HEK293 (cell line): Measurements from ENCODE around the gene GTPBP6.

Experiments
- CTCF ChIA-PET: fragments of 350-600 bp; formaldehyde crosslinking; extraction: SDS; loops from one replicate; lab custom pipeline; 2021; ENCODE audit warnings: antibody characterized with exemption; lab: Yijun Ruan, JAX
- POLR2A ChIA-PET: fragments of 300-600 bp; formaldehyde crosslinking; extraction: SDS; loops from one replicate; lab custom pipeline; 2020; ENCODE audit warnings: antibody characterized with exemption, inconsistent platforms; lab: Yijun Ruan, JAX
- H3K27ac ChIP-seq: fragments of 200-500 bp; sonication (Bioruptor generic); 2 replicates; pipeline ENCODE4 v1.5.1; 2014; ENCODE audit warnings: low read depth, low read length, control low read depth, inconsistent platforms; ENCODE audit errors: extremely low read depth
- H3K36me3 ChIP-seq, 2 experiments: fragments of 200-500 bp in 1 of 2; sonication (Bioruptor generic) in 1 of 2; 1 replicate in 1 of 2; 2 replicates in 1 of 2; pipeline ENCODE4 v1.5.1; 2014 to 2017; ENCODE audit warnings: inconsistent platforms in 2 of 2, low read length in 2 of 2; ENCODE audit not compliant: control insufficient read depth in 2 of 2, insufficient read depth in 1 of 2
- H3K4me1 ChIP-seq: fragments of 200-500 bp; sonication (Bioruptor generic); 2 replicates; pipeline ENCODE4 v1.5.1; 2014; ENCODE audit warnings: mild to moderate bottlenecking, low read length, inconsistent platforms; ENCODE audit not compliant: control insufficient read depth, insufficient read depth
- H3K4me3 ChIP-seq: 2 replicates; pipeline ENCODE4 v1.5.1; 2011; ENCODE audit warnings: low read depth, mild to moderate bottlenecking, control low read depth, low read length, moderate library complexity
- H3K9me3 ChIP-seq: fragments of 200-500 bp; sonication (Bioruptor generic); 2 replicates; pipeline ENCODE4 v1.5.1; 2014; ENCODE audit warnings: low read depth, low read length, inconsistent platforms; ENCODE audit not compliant: control insufficient read depth, insufficient read depth
- GLIS1 ChIP-seq: fragments of 450-650 bp; formaldehyde crosslinking; IDR thresholded peaks from 2 replicates; pipeline ENCODE4 v1.5.1; 2016; ENCODE audit warnings: missing biosample characterization, missing genetic modification characterization
- SALL2 ChIP-seq: fragments of 450-650 bp; formaldehyde crosslinking; IDR thresholded peaks from 2 replicates; pipeline ENCODE4 v1.5.0; 2017; ENCODE audit warnings: missing biosample characterization, mild to moderate bottlenecking, missing genetic modification characterization, borderline replicate concordance
- YY2 ChIP-seq: fragments of 450-650 bp; formaldehyde crosslinking; IDR thresholded peaks from 2 replicates; pipeline ENCODE4 v1.5.1; 2016; ENCODE audit warnings: missing biosample characterization, missing genetic modification characterization
- ZBTB7A ChIP-seq: fragments of 450-650 bp; formaldehyde crosslinking; IDR thresholded peaks from 2 replicates; pipeline ENCODE4 v1.5.1; 2016; ENCODE audit warnings: low read depth, missing biosample characterization, missing genetic modification characterization
- ZFP3 ChIP-seq: fragments of 450-650 bp; formaldehyde crosslinking; IDR thresholded peaks from 2 replicates; pipeline ENCODE4 v1.5.1; 2016; ENCODE audit warnings: low read depth, missing biosample characterization, missing genetic modification characterization
- ZNF121 ChIP-seq: fragments of 450-650 bp; formaldehyde crosslinking; IDR thresholded peaks from 2 replicates; pipeline ENCODE4 v1.5.1; 2016; ENCODE audit warnings: missing biosample characterization, missing genetic modification characterization
- ZNF146 ChIP-seq: fragments of 450-650 bp; formaldehyde crosslinking; IDR thresholded peaks from 2 replicates; pipeline ENCODE4 v1.5.1; 2016; ENCODE audit warnings: missing biosample characterization, missing genetic modification characterization
- ZNF239 ChIP-seq: fragments of 450-650 bp; formaldehyde crosslinking; IDR thresholded peaks from 2 replicates; pipeline ENCODE4 v1.5.1; 2016; ENCODE audit warnings: missing biosample characterization, missing genetic modification characterization
- ZNF529 ChIP-seq: fragments of 450-650 bp; formaldehyde crosslinking; IDR thresholded peaks from 2 replicates; pipeline ENCODE4 v1.5.1; 2017; ENCODE audit warnings: missing genetic modification characterization, missing biosample characterization; ENCODE audit not compliant: insufficient replicate concordance
- ZNF549 ChIP-seq: fragments of 450-650 bp; IDR thresholded peaks from 2 replicates; pipeline ENCODE4 v1.5.1; 2018; ENCODE audit warnings: missing biosample characterization, missing genetic modification characterization, mild to moderate bottlenecking, inconsistent platforms, moderate library complexity
- ZNF623 ChIP-seq: fragments of 450-650 bp; formaldehyde crosslinking; IDR thresholded peaks from 2 replicates; pipeline ENCODE4 v1.5.1; 2016; ENCODE audit warnings: missing biosample characterization, missing genetic modification characterization
- ZNF76 ChIP-seq: fragments of 450-650 bp; formaldehyde crosslinking; IDR thresholded peaks from 2 replicates; pipeline ENCODE4; 2016; ENCODE audit warnings: low read depth, missing biosample characterization, missing genetic modification characterization, borderline replicate concordance
- TF ChIP-seq, protein P1 (sequence below): fragments of 450-650 bp; IDR thresholded peaks from 2 replicates; pipeline ENCODE4 v1.5.1; 2018; ENCODE audit warnings: missing biosample characterization, mild to moderate bottlenecking, missing genetic modification characterization
- TF ChIP-seq, protein P2 (sequence below): fragments of 450-650 bp; formaldehyde crosslinking; IDR thresholded peaks from 2 replicates; pipeline ENCODE4 v1.5.1; 2016; ENCODE audit warnings: missing biosample characterization, missing genetic modification characterization
- TF ChIP-seq, protein P3 (sequence below): fragments of 450-650 bp; formaldehyde crosslinking; IDR thresholded peaks from 2 replicates; pipeline ENCODE4 v1.5.1; 2016; ENCODE audit warnings: missing biosample characterization, missing genetic modification characterization
- TF ChIP-seq, protein P4 (sequence below): fragments of 450-650 bp; formaldehyde crosslinking; IDR thresholded peaks from 2 replicates; pipeline ENCODE4 v1.5.1; 2016; ENCODE audit warnings: missing biosample characterization, missing genetic modification characterization

The GTPBP6 gene

DNA sequence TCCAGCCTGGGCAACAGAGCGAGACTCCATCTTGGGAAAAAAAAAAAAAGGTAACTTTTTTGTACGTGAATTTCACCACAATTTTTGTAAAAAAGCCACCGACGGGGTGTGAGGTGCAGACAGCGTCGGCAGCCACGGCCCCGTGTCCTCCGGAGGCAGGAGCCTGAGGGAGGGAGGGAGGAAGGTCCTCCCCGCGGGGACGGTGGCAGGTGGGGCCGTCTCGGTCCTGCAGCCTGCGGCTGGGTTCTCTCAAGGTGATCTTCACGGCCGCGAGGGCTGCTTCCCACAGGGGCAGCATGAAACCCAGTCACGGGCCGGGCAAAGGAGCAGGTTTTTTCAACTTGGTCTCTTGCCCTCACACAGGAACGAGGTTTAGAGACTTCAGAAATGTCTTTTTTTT is 23.5 kb downstream of the GTPBP6 start (continued):
- TF ChIP-seq, protein P1, sequence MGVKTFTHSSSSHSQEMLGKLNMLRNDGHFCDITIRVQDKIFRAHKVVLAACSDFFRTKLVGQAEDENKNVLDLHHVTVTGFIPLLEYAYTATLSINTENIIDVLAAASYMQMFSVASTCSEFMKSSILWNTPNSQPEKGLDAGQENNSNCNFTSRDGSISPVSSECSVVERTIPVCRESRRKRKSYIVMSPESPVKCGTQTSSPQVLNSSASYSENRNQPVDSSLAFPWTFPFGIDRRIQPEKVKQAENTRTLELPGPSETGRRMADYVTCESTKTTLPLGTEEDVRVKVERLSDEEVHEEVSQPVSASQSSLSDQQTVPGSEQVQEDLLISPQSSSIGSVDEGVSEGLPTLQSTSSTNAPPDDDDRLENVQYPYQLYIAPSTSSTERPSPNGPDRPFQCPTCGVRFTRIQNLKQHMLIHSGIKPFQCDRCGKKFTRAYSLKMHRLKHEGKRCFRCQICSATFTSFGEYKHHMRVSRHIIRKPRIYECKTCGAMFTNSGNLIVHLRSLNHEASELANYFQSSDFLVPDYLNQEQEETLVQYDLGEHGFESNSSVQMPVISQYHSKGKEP (tag by site-specific recombination), result no peak
- TF ChIP-seq ZNF529 (tag by site-specific recombination) (no peak), ZNF549 (tag by site-specific recombination) (no peak), ZFP3 (no peak), ZNF623 (tag by site-specific recombination) (no peak), GLIS1 (tag by site-specific recombination) (no peak), YY2 (tag by site-specific recombination) (no peak), ZNF76 (tag by site-specific recombination) (no peak)
- TF ChIP-seq, protein P2, sequence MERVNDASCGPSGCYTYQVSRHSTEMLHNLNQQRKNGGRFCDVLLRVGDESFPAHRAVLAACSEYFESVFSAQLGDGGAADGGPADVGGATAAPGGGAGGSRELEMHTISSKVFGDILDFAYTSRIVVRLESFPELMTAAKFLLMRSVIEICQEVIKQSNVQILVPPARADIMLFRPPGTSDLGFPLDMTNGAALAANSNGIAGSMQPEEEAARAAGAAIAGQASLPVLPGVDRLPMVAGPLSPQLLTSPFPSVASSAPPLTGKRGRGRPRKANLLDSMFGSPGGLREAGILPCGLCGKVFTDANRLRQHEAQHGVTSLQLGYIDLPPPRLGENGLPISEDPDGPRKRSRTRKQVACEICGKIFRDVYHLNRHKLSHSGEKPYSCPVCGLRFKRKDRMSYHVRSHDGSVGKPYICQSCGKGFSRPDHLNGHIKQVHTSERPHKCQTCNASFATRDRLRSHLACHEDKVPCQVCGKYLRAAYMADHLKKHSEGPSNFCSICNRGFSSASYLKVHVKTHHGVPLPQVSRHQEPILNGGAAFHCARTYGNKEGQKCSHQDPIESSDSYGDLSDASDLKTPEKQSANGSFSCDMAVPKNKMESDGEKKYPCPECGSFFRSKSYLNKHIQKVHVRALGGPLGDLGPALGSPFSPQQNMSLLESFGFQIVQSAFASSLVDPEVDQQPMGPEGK (tag by site-specific recombination), result no peak

DNA sequence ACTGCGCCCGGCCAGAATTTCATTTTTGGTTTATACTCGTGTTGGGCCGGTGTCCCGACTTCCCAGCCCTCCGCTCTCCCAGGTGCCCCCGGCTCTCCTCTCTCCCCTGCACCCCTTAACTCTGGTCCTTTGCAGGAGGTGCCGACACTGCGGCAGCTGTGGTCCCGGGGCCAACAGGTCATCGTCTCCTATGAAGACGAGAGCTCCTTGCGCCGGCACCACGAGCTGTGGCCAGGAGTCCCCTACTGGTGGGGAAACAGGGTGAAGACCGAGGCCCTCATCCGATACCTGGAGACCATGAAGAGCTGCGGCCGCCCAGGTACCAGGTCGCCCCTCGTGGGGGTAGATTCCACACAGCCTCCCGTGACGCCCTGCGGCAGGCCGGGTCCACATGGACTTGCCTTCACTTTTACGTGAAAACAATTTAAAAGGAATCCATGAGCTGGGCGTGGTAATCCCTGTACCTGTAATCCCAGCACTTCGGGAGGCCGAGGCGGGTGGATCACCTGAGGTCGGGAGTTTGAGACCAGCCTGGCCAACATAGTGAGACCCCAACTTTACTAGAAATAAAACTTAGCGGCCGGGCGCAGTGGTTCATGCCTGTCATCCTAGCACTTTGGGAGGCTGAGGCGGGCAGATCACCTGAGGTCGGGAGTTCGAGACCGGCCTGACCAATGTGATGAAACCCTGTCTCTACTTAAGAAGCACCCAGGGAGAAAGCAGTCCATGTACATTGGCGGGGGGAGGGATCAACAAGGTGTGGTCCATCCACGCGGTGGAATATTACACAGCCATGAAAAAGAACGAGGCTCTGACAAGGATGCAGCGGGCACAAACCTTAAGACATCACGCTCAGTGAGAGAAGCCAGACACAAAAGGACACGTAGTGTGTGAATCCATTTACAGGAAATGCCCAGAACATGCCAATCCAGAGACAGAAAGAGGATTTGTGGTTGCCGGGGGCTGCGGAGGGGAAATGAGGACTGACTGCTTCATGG is 25.4 kb downstream of the GTPBP6 start:
- TF ChIP-seq, protein P3, sequence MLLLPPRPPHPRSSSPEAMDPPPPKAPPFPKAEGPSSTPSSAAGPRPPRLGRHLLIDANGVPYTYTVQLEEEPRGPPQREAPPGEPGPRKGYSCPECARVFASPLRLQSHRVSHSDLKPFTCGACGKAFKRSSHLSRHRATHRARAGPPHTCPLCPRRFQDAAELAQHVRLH, result peak; percentile 79
- TF ChIP-seq SALL2 (tag by site-specific recombination) (no peak), ZNF121 (tag by site-specific recombination) (peak; percentile 89), ZNF239 (tag by site-specific recombination) (peak; percentile 92), ZBTB7A (tag by site-specific recombination) (no peak), ZNF146 (peak; percentile 100)
- TF ChIP-seq, protein P4, sequence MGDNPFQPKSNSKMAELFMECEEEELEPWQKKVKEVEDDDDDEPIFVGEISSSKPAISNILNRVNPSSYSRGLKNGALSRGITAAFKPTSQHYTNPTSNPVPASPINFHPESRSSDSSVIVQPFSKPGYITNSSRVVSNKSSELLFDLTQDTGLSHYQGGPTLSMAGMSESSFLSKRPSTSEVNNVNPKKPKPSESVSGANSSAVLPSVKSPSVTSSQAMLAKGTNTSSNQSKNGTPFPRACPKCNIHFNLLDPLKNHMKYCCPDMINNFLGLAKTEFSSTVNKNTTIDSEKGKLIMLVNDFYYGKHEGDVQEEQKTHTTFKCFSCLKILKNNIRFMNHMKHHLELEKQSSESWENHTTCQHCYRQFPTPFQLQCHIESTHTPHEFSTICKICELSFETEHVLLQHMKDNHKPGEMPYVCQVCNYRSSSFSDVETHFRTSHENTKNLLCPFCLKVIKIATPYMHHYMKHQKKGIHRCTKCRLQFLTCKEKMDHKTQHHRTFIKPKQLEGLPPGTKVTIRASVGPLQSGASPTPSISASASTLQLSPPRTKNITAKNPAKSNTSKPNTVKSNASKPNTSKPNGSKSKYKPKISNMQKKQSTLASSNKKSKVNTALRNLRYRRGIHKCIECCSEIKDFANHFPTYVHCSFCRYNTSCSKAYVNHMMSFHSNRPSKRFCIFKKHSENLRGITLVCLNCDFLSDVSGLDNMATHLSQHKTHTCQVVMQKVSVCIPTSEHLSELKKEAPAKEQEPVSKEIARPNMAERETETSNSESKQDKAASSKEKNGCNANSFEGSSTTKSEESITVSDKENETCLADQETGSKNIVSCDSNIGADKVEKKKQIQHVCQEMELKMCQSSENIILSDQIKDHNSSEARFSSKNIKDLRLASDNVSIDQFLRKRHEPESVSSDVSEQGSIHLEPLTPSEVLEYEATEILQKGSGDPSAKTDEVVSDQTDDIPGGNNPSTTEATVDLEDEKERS (tag by site-specific recombination), result 0 out of 2 replicates have a peak, but pooled peaks have one; percentile 45
- CTCF ChIA-PET, result no interaction called here
- H3K9me3 ChIP-seq, result no peaks in the 10 kb centered on the region
- peaks cover 52 to 71% of the 10 kb centered on the region in 2 experiments for H3K36me3 ChIP-seq
- no peak overlapping the region for H3K27ac ChIP-seq
- POLR2A ChIA-PET, result no interaction called here
- H3K4me1 ChIP-seq, result no peaks in the 10 kb centered on the region
- no peak overlapping the region for H3K4me3 ChIP-seq
